ENCODE measurements around the gene AHSG.

DNA sequence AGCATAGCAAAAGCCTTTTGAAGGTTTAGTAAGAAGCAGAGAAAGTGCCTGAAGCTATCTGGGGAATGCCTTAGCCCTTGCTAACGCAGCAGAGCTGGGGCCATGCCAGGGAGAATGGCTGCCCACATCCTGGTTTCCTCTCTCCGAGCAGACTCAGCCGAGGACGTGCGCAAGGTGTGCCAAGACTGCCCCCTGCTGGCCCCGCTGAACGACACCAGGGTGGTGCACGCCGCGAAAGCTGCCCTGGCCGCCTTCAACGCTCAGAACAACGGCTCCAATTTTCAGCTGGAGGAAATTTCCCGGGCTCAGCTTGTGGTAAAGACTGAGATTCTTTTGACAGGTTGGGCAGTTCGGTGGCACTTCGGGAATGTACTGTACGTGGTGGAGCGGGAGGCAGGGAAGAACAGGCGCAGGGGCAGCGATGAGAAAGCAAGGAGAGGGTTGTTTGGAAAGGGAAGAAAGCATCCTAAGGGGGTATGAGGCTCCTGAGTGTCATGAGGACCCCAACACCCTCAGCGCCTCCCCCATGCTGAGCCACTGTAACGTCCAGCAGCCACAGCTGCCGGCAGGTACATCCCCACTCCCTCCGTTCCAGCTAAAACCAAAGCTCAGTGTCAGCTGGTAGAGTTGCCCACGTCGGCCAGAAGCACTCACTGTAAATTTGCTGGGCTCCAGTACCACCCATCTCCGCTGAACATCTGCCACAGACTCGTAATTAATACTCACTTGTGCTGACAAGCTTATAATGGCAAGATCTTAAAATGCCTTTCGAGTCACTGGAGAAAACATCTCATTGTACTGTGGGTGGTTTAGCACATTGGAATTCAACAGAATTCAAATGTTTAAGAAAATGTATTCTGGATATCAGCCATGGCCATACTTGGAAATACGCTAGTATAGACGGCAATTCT, 4.4 kb downstream of the AHSG start:
- TF ChIP-seq, protein P1, sequence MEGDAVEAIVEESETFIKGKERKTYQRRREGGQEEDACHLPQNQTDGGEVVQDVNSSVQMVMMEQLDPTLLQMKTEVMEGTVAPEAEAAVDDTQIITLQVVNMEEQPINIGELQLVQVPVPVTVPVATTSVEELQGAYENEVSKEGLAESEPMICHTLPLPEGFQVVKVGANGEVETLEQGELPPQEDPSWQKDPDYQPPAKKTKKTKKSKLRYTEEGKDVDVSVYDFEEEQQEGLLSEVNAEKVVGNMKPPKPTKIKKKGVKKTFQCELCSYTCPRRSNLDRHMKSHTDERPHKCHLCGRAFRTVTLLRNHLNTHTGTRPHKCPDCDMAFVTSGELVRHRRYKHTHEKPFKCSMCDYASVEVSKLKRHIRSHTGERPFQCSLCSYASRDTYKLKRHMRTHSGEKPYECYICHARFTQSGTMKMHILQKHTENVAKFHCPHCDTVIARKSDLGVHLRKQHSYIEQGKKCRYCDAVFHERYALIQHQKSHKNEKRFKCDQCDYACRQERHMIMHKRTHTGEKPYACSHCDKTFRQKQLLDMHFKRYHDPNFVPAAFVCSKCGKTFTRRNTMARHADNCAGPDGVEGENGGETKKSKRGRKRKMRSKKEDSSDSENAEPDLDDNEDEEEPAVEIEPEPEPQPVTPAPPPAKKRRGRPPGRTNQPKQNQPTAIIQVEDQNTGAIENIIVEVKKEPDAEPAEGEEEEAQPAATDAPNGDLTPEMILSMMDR (IDR thresholded peaks at IDR 0.05; ENCODE audit: extremely low read depth in 1 of 2, insufficient read depth in 1 of 2, low read depth in 1 of 2, low read length in 2 of 2), result peak; percentile 98
- no peak for TF ChIP-seq POLR2A (IDR thresholded peaks at IDR 0.05; ENCODE audit: low read depth, low read length)
- no peak for TF ChIP-seq POLR2AphosphoS5 (IDR thresholded peaks at IDR 0.05; ENCODE audit: insufficient read depth, low read depth, low read length)
- no peak for TF ChIP-seq MAX (IDR thresholded peaks at IDR 0.05; ENCODE audit: insufficient read depth, insufficient read length)
- TF ChIP-seq GATA2 (IDR thresholded peaks at IDR 0.05; ENCODE audit: insufficient read depth, insufficient read length, low read depth, low read length), result no peak
- no peak for TF ChIP-seq EZH2 (IDR thresholded peaks at IDR 0.05; ENCODE audit: borderline replicate concordance, low read depth, low read length, severe bottlenecking)
- no peak for TF ChIP-seq MYC (IDR thresholded peaks at IDR 0.05; ENCODE audit: low read depth, low read length)
